ENCODE results near the gene ZNF775. TPM values are rescaled to one million over a fixed set of nuclear protein-coding genes. Genes with fewer than 3 reads are reported as not detected.

The ZNF775 gene
- total and polyA plus RNA-seq, 2 of the 13 experiments (the other 11 are each of a cell fraction or from before 2014, with no cell fraction given), result 3.1 to 3.2 TPM

DNA sequence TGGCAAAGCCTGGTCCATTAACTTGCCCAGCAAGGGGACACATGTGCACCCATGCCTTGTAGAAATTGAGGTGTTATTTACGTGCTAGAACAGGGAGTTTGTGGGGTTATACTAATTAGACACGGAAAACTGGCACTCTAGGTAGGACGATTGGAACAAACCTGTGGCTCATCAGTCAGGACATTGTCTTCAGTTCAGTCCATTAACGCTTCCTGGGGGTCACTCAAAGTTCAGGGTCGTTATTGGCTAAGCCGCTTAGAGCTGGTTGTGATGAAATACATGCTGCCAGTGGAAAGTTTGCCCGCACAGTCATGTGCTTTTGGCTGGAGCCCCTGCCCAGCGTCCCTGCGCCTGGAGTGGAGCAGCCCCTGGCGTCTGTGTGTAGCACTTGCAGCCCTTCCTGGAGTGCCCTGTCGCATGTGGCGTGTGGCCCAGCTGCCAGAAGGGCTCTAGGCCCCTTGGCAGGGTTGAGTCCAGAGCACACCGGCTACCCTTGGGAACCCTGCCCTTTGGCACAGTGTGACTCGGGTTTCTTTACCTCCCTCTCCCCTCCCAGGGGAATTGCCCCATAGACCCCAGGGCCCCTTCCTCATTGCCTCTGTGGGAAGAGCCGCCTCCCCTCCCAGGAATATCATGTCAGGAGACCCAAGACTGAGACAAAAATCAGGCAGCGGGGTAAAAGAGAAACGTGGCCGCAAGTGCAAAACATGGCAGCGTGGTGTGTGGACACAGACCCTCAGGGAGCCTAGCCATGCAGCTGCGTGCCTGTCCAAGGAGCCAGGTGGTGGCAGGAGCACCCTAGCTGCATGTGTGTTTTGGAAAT, 9.8 kb downstream of the ZNF775 start (continued):
- peak; percentile 96 for TF ChIP-seq HDAC2 (CRISPR knock-in tag; IDR thresholded peaks at IDR 0.05)
- no peak for TF ChIP-seq ZNF761 (CRISPR knock-in tag; conservative IDR thresholded peaks at IDR 0.05)
- TF ChIP-seq NCOA2 (CRISPR knock-in tag; IDR thresholded peaks at IDR 0.05), result peak; percentile 95
- 0 out of 2 replicates have a peak, but pooled peaks have one; percentile 66 for TF ChIP-seq KIAA2018 (CRISPR knock-in tag; IDR thresholded peaks at IDR 0.05; ENCODE audit: borderline replicate concordance)
- TF ChIP-seq, protein P1, sequence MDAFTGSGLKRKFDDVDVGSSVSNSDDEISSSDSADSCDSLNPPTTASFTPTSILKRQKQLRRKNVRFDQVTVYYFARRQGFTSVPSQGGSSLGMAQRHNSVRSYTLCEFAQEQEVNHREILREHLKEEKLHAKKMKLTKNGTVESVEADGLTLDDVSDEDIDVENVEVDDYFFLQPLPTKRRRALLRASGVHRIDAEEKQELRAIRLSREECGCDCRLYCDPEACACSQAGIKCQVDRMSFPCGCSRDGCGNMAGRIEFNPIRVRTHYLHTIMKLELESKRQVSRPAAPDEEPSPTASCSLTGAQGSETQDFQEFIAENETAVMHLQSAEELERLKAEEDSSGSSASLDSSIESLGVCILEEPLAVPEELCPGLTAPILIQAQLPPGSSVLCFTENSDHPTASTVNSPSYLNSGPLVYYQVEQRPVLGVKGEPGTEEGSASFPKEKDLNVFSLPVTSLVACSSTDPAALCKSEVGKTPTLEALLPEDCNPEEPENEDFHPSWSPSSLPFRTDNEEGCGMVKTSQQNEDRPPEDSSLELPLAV (CRISPR knock-in tag; conservative IDR thresholded peaks at IDR 0.05; ENCODE audit: low read depth), result no peak
- TF ChIP-seq, protein P2, sequence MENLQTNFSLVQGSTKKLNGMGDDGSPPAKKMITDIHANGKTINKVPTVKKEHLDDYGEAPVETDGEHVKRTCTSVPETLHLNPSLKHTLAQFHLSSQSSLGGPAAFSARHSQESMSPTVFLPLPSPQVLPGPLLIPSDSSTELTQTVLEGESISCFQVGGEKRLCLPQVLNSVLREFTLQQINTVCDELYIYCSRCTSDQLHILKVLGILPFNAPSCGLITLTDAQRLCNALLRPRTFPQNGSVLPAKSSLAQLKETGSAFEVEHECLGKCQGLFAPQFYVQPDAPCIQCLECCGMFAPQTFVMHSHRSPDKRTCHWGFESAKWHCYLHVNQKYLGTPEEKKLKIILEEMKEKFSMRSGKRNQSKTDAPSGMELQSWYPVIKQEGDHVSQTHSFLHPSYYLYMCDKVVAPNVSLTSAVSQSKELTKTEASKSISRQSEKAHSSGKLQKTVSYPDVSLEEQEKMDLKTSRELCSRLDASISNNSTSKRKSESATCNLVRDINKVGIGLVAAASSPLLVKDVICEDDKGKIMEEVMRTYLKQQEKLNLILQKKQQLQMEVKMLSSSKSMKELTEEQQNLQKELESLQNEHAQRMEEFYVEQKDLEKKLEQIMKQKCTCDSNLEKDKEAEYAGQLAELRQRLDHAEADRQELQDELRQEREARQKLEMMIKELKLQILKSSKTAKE (CRISPR knock-in tag; IDR thresholded peaks at IDR 0.05; ENCODE audit: borderline replicate concordance), result peak; percentile 83
- TF ChIP-seq, protein P3, sequence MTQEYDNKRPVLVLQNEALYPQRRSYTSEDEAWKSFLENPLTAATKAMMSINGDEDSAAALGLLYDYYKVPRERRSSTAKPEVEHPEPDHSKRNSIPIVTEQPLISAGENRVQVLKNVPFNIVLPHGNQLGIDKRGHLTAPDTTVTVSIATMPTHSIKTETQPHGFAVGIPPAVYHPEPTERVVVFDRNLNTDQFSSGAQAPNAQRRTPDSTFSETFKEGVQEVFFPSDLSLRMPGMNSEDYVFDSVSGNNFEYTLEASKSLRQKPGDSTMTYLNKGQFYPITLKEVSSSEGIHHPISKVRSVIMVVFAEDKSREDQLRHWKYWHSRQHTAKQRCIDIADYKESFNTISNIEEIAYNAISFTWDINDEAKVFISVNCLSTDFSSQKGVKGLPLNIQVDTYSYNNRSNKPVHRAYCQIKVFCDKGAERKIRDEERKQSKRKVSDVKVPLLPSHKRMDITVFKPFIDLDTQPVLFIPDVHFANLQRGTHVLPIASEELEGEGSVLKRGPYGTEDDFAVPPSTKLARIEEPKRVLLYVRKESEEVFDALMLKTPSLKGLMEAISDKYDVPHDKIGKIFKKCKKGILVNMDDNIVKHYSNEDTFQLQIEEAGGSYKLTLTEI (CRISPR knock-in tag; conservative IDR thresholded peaks at IDR 0.05), result no peak
- no peak for TF ChIP-seq ZNF343 (CRISPR knock-in tag; IDR thresholded peaks at IDR 0.05)
- no peak; the same call in 1 of the 2 replicates for TF ChIP-seq ZMYM3 (CRISPR knock-in tag; IDR thresholded peaks at IDR 0.05)
- no peak for TF ChIP-seq ZNF207 (IDR thresholded peaks at IDR 0.05; ENCODE audit: borderline replicate concordance)
- no peak for TF ChIP-seq XBP1 (CRISPR knock-in tag; IDR thresholded peaks at IDR 0.05)
- no peak; the same call in 1 of the 2 replicates for TF ChIP-seq MAZ (IDR thresholded peaks at IDR 0.05; ENCODE audit: borderline replicate concordance, low read depth, low read length)
- TF ChIP-seq MAZ (CRISPR knock-in tag; IDR thresholded peaks at IDR 0.05; ENCODE audit: low read depth), result peak; percentile 90
- no peak for TF ChIP-seq SSRP1 (CRISPR knock-in tag; IDR thresholded peaks at IDR 0.05)
- peak; percentile 90 for TF ChIP-seq KDM2A (CRISPR knock-in tag; IDR thresholded peaks at IDR 0.05; ENCODE audit: borderline replicate concordance, low read depth)
